ENCODE results near the gene USF1. TPM values are rescaled to one million over a fixed set of nuclear protein-coding genes. Genes with fewer than 3 reads are reported as not detected.
A peak's percentile ranks its signal among the peaks of the same experiment; 100 is the strongest.

The USF1 gene
- total RNA-seq (10 to 100 TPM; 65.4 to 96.1 (median 92.2) TPM), total RNA-seq (23.6 to 128 (median 85.9) reads per million in 29 experiments)
- 78.9 TPM for total RNA-seq (2013)

- 2% methylated on average over 13 of the region's 29 CpGs for WGBS (ENCODE audit: insufficient coverage)
These were observed at the start of gene USF1 for GRCh38 chr1:161045736-161046604. Gene USF1, minus strand, starts transcription at chr1:161045977. Its CDS starts 2,702 bp downstream, at chr1:161043275.

DNA sequence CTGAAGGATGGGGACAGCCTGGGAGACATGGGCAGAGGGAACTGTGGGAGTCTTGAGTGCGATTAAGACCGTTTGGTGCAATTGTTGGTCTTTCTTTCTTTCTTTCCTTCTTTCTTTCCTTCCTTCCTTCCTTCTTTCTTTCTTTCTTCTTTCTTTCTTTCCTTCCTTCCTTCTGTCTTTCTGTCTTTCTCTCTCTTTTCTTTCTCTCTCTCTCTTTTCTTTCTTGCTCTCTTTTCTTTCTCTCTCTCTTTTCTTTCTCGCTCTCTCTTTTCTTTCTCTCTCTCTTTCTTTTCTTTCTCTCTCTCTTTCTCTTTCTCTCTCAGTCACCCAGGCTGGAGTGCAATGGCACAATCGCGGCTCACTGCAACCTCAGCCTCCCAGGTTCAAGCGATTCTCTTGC lies 49.5 kb upstream of the USF1 start:
- Mint-ChIP-seq H3K4me3 (no peak overlapping the region), H3K9me3 (no peaks in the 10 kb centered on the region), H3K4me1 (peaks cover 31 to 42% (median 37%) of the 10 kb centered on the region in 3 donors), H3K27ac (no peak overlapping the region), H3K36me3 (peaks cover 2% of the 10 kb centered on the region), H3K27me3 (peaks cover 0 to 3% of the 10 kb centered on the region in 2 donors)
- Histone ChIP-seq H3K27ac (ENCODE audit: low read length) (no peak overlapping the region), H3K27me3 (replicated peaks in 1 of 2; ENCODE audit: control insufficient read depth in 2 of 2, extremely low read depth in 1 of 2, insufficient read depth in 2 of 2, low read length in 1 of 2) (no peaks in the 10 kb centered on the region), H3K9me3 (no peaks in the 10 kb centered on the region), H3K4me1 (ENCODE audit: control insufficient read depth in 1 of 2, extremely low read depth in 1 of 2, insufficient read depth in 2 of 2, low read length in 2 of 2) (peaks cover 8 to 26% of the 10 kb centered on the region in 2 experiments), H3K36me3 (ENCODE audit: control insufficient read depth in 2 of 2, extremely low read depth in 1 of 2, insufficient read depth in 1 of 2, low read length in 1 of 2) (peaks cover 0 to 5% of the 10 kb centered on the region in 2 donors), H3K4me3 (ENCODE audit: control insufficient read depth in 1 of 2, extremely low read depth in 1 of 2, low read length in 1 of 2) (no peak overlapping the region)
- ChIA-PET POLR2A (interaction anchor here in 1 of 2 donors (0.6 kb wide), 1 partner anchor 553 kb away, joined by 3 read pairs; no protein-coding TSS in a partner anchor), CTCF (interaction anchor here in 1 of 2 donors (0.6 kb wide), 1 partner anchor 328 kb away, joined by 10 read pairs; no protein-coding TSS in a partner anchor)
- DNase-seq = no peak
- ATAC-seq (replicated peaks in 1 of 4) = no peak
- WGBS (ENCODE audit: insufficient coverage) = 95% methylated on average over 3 of the region's 6 CpGs

More at GRCh38 chr1:161045736-161046604, at the start of gene USF1:
- ChIA-PET POLR2A (interaction anchor here (0.5 to 2.4 kb wide), 12 partner anchors 14 to 120 kb away, joined by 3 to 10 read pairs (median 5); partner anchors contain the start of genes ARHGAP30 (in 1 of the 2), DEDD (in 1 of the 2), F11R (in 1 of the 2) and PPOX (in 1 of the 2)), CTCF (interaction anchor here (0.6 to 3.3 kb wide), 10 partner anchors 16 to 335 kb away, joined by 3 to 21 read pairs (median 4); partner anchors contain the start of genes ARHGAP30 (in 1 of the 2), F11R (in 1 of the 2), KLHDC9 (in 1 of the 2) and PPOX (in 1 of the 2))
- Mint-ChIP-seq H3K27me3 (no peaks in the 10 kb centered on the region), H3K9me3 (no peaks in the 10 kb centered on the region), H3K4me1 (peaks cover 39 to 56% (median 49%) of the 10 kb centered on the region in 3 donors), H3K27ac (peak within 1 kb of the TSS; percentile 98 to 100), H3K4me3 (peak within 1 kb of the TSS; percentile 89 to 98 (median 90)), H3K36me3 (peaks cover 47% of the 10 kb centered on the region)
- H3K4me3 ChIP-seq (ENCODE audit: control insufficient read depth in 1 of 2, extremely low read depth in 1 of 2, low read length in 1 of 2) = peak within 1 kb of the TSS; percentile 95 to 97
- H3K27ac ChIP-seq (ENCODE audit: low read length) = peak within 1 kb of the TSS; percentile 85
- ATAC-seq (replicated peaks in 1 of 4) = peak; percentile 82 to 85 (median 83)
- peaks cover under 1 to 65% of the 10 kb centered on the region in 2 donors for H3K36me3 ChIP-seq (ENCODE audit: control insufficient read depth in 2 of 2, extremely low read depth in 1 of 2, insufficient read depth in 1 of 2, low read length in 1 of 2)
- H3K27me3 ChIP-seq (replicated peaks in 1 of 2; ENCODE audit: control insufficient read depth in 2 of 2, extremely low read depth in 1 of 2, insufficient read depth in 2 of 2, low read length in 1 of 2) = no peaks in the 10 kb centered on the region
- H3K4me1 ChIP-seq (ENCODE audit: control insufficient read depth in 1 of 2, extremely low read depth in 1 of 2, insufficient read depth in 2 of 2, low read length in 2 of 2) = peaks cover 14 to 35% of the 10 kb centered on the region in 2 experiments
- no peaks in the 10 kb centered on the region for H3K9me3 ChIP-seq
- peak; percentile 82 to 97 (median 91) for DNase-seq

DNA sequence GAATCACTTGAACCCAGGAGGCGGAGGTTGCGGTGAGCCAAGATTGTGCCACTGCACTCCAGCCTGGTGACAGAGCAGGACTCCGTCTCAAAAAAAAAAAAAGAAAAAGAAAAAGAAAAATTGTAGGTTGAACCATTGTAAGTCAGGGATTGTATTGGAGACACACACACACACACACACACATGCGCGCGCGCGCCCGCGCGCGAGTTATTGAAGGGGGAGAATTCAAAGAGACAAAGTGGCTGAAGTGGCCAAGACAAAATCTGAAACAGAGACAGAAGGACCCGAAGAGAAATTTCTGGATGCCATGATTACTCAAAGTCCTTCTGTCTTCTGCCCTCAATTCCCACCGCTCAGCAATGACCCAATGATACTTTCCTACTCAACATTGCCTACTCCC lies 48.7 kb upstream of the USF1 start:
- Mint-ChIP-seq H3K9me3 (no peaks in the 10 kb centered on the region), H3K27ac (peak overlapping the region in 1 of 2 donors; percentile 68), H3K27me3 (peaks cover 0 to 3% of the 10 kb centered on the region in 2 donors), H3K36me3 (no peaks in the 10 kb centered on the region), H3K4me1 (peaks cover 31 to 42% (median 38%) of the 10 kb centered on the region in 3 donors), H3K4me3 (no peak overlapping the region)
- WGBS (ENCODE audit: insufficient coverage) = 92% methylated on average over 2 of the region's 14 CpGs
- ChIA-PET CTCF (interaction anchor here in 1 of 2 donors (0.6 kb wide), 1 partner anchor 53 kb away, joined by 3 read pairs; no protein-coding TSS in a partner anchor), POLR2A (no interaction called here)
- DNase-seq = no peak
- H3K9me3 ChIP-seq = no peaks in the 10 kb centered on the region
- no peak overlapping the region for H3K27ac ChIP-seq (ENCODE audit: low read length)
- ATAC-seq (replicated peaks in 1 of 4) = no peak
- peaks cover 0 to 3% of the 10 kb centered on the region in 2 donors for H3K36me3 ChIP-seq (ENCODE audit: control insufficient read depth in 2 of 2, extremely low read depth in 1 of 2, insufficient read depth in 1 of 2, low read length in 1 of 2)
- no peaks in the 10 kb centered on the region for H3K27me3 ChIP-seq (replicated peaks in 1 of 2; ENCODE audit: control insufficient read depth in 2 of 2, extremely low read depth in 1 of 2, insufficient read depth in 2 of 2, low read length in 1 of 2)
- H3K4me3 ChIP-seq (ENCODE audit: control insufficient read depth in 1 of 2, extremely low read depth in 1 of 2, low read length in 1 of 2) = no peak overlapping the region
- H3K4me1 ChIP-seq (ENCODE audit: control insufficient read depth in 1 of 2, extremely low read depth in 1 of 2, insufficient read depth in 2 of 2, low read length in 2 of 2) = peaks cover 8 to 26% of the 10 kb centered on the region in 2 experiments

DNA sequence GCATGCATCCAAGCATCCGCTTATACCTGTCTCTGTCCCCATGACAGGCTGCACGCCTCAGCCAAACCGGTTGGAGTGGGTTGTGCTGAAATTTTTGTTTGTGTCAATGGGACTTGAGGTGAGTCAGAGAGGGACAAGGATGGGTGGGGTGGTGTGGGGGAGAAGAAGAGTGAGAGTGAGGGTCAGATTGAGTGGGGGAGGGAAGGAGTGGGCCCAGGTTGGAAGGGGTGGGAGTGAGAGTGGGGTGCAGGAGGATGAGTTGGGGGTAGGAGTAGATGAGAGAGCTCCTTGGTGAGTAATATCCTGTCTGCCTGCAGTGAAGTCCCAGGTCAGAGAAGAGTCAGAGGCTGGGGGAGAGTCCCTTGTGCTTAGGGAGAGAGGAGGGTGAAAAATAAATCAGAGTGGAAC lies 46.8 kb upstream of the USF1 start:
- H3K27me3 ChIP-seq (replicated peaks in 1 of 2; ENCODE audit: control insufficient read depth in 2 of 2, extremely low read depth in 1 of 2, insufficient read depth in 2 of 2, low read length in 1 of 2) = no peaks in the 10 kb centered on the region
- Mint-ChIP-seq H3K4me1 (peaks cover 16 to 30% (median 27%) of the 10 kb centered on the region in 3 donors), H3K4me3 (no peak overlapping the region), H3K27ac (no peak overlapping the region), H3K27me3 (peaks cover 0 to 2% of the 10 kb centered on the region in 2 donors), H3K36me3 (no peaks in the 10 kb centered on the region), H3K9me3 (no peaks in the 10 kb centered on the region)
- ChIA-PET CTCF (interaction anchor here in 1 of 2 donors (1.0 kb wide), 1 partner anchor 16 kb away, joined by 3 read pairs; no protein-coding TSS in a partner anchor), POLR2A (no interaction called here)
- DNase-seq (no peak), ATAC-seq (replicated peaks in 1 of 4) (peak in 3 of 4 experiments; percentile 48 to 67 (median 61))
- no peak overlapping the region for H3K27ac ChIP-seq (ENCODE audit: low read length)
- H3K4me1 ChIP-seq (ENCODE audit: control insufficient read depth in 1 of 2, extremely low read depth in 1 of 2, insufficient read depth in 2 of 2, low read length in 2 of 2) = peaks cover 6 to 13% of the 10 kb centered on the region in 2 experiments
- no peaks in the 10 kb centered on the region for H3K9me3 ChIP-seq
- H3K36me3 ChIP-seq (ENCODE audit: control insufficient read depth in 2 of 2, extremely low read depth in 1 of 2, insufficient read depth in 1 of 2, low read length in 1 of 2) = no peaks in the 10 kb centered on the region
- 32% methylated on average over 3 of the region's 3 CpGs for WGBS (ENCODE audit: insufficient coverage)
- H3K4me3 ChIP-seq (ENCODE audit: control insufficient read depth in 1 of 2, extremely low read depth in 1 of 2, low read length in 1 of 2) = no peak overlapping the region

DNA sequence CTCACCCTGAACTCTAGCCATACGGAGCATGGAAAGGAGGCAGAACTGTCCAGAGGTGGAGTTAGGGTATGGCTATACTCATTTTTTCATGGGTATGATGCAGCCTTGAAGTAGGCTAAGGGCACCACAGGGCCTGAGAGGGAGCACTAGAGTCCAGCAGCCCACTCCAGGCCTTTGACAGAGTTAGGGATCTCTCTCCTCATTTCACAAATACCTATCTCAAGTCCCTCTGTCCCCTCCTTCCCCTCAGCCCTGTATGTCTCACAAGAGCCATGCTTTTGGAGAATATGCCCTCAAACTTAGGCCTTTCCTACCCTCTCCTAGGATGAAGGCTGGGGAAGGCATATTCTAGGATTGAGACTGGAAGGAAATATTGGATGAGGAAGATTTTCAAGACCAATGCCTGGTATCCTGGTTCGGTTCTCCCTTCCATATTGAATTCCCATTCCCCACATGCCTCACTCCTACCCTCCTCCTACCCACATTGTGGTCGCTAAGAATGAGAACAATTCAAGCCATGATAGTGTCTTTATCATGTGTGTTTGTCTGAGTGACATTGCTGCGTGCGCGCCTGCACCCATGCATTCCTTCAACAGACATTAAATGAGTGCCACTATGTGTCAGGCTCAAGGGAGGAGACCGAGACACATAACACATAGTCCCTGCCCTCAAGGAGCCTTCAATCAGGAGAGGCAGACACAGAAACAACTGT lies 46.2 kb upstream of the USF1 start:
- Mint-ChIP-seq H3K4me3 (no peak overlapping the region), H3K27ac (no peak overlapping the region)
- H3K27me3 ChIP-seq (replicated peaks in 1 of 2; ENCODE audit: control insufficient read depth in 2 of 2, extremely low read depth in 1 of 2, insufficient read depth in 2 of 2, low read length in 1 of 2) = no peaks in the 10 kb centered on the region

More for the DNA sequence above, 46.2 kb upstream of the USF1 start:
- ChIA-PET POLR2A (no interaction called here), CTCF (interaction anchor here in 1 of 2 donors (1.0 kb wide), 1 partner anchor 17 kb away, joined by 3 read pairs; no protein-coding TSS in a partner anchor)
- peaks cover 10 to 23% (median 22%) of the 10 kb centered on the region in 3 donors for H3K4me1 Mint-ChIP-seq
- H3K36me3 Mint-ChIP-seq = no peaks in the 10 kb centered on the region
- 82% methylated on average over 1 of the region's 7 CpGs for WGBS (ENCODE audit: insufficient coverage)
- no peaks in the 10 kb centered on the region for H3K9me3 ChIP-seq
- ATAC-seq (replicated peaks in 1 of 4) = no peak
- peaks cover 6 to 7% of the 10 kb centered on the region in 2 experiments for H3K4me1 ChIP-seq (ENCODE audit: control insufficient read depth in 1 of 2, extremely low read depth in 1 of 2, insufficient read depth in 2 of 2, low read length in 2 of 2)
- H3K27me3 Mint-ChIP-seq = no peaks in the 10 kb centered on the region
- no peak for DNase-seq
- no peak overlapping the region for H3K27ac ChIP-seq (ENCODE audit: low read length)
- no peaks in the 10 kb centered on the region for H3K9me3 Mint-ChIP-seq
- H3K4me3 ChIP-seq (ENCODE audit: control insufficient read depth in 1 of 2, extremely low read depth in 1 of 2, low read length in 1 of 2) = no peak overlapping the region
- no peaks in the 10 kb centered on the region for H3K36me3 ChIP-seq (ENCODE audit: control insufficient read depth in 2 of 2, extremely low read depth in 1 of 2, insufficient read depth in 1 of 2, low read length in 1 of 2)
